GM19328 (cell line): ENCODE data around the gene SLC22A16.
"Not testable (repeated sequence)": the region's sequence is repeated elsewhere in the genome, so short reads cannot be mapped to it uniquely, and the experiment has no call there.

Experiments
- ATAC-seq: cut with Tn5 transposase; IDR thresholded peaks from one replicate; pipeline ENCODE4 v1.9.1; 2021; ENCODE audit warnings: mild to moderate bottlenecking, moderate library complexity; ENCODE audit not compliant: unreplicated experiment

SLC22A16 gene

DNA sequence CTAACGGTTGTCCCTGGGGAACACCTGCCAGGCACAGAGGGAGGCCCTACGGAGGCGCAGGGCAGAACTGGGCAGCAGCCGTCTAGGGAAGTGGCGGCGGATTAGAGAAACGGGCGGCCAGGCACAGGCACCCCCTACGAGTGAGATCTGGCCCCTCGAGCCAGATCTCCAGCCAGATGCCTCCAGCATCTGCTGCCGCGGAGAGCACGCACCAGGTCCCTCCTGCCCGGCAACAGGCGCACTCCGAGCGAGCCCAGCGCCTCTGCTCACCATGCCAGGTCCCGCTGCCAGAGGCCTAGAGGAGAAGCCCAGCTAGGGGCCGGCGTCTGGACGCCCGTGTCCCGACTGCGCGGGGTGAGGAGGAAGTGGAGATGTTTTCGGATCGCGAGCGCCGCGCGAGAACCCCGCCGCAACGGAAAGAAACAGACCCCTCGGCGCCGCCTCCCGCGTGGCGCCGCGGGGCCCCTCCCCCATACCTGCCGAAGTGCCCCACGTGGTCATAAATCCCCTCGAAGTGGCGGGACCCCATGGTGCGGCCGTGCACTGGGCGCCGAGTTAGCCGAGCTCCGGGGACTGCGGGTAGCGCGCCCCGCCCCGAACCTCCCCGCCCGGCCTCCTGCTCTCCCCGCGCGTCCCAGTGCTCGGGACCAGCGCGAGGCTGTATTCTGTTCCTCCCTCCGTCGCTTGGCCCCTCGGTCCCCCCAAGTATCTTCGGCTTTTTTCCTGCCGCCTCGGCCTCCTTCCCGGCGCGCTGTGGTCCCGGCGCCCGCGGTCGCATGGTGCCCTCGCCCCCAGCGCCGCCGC is at the start of gene SLC22A16:
TSS of gene SLC22A16 (minus strand) at position 568 of the 804 bp plus-strand sequence. CDS start at position 529, 39 bp downstream.
- no peak for ATAC-seq

DNA sequence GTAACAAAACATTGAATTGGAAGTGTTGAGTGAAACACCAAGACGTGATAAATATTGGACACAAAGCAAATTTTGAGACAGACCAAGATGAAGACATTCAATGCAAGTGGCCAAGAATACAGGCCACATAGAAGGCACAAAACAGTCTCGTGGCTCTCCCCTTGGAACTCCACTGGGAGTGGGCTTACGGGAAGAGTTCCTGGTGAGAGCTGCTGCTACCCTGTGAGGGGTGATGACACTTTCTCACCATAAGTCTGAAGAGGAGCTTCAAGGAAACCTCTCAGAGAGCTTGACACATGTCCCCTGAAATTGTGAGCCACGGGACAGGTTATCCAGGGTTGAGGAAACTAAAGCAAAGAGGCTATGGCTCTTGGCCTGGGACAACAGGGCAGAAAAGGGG is 48.6 kb upstream of the SLC22A16 start:
- ATAC-seq = no peak

DNA sequence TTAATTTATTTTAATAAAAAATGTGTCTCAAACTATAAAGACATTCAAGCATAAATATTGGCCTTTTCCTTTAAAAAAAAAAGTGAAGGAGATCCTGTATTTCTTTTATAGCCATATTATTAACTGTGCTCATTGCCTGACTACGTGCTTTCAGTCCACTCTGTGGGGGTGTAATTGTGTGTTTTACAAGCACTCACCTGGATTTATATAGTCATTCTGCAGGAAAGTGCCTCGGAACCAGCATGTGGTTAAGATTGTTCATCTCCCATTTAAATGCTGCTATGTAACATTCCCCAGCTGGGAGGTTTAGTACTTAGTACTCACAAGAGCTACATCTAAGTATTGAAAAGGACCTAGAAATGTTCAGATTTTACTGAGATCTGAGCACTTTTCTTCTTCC is 47.9 kb upstream of the SLC22A16 start:
- no peak for ATAC-seq

- ATAC-seq = no peak
Observed at GRCh38 chr6:110523451-110524021, 47.1 kb upstream of the SLC22A16 start.

GRCh38 chr6:110522427-110522826 is 46.0 kb upstream of the SLC22A16 start:
- no peak for ATAC-seq

DNA sequence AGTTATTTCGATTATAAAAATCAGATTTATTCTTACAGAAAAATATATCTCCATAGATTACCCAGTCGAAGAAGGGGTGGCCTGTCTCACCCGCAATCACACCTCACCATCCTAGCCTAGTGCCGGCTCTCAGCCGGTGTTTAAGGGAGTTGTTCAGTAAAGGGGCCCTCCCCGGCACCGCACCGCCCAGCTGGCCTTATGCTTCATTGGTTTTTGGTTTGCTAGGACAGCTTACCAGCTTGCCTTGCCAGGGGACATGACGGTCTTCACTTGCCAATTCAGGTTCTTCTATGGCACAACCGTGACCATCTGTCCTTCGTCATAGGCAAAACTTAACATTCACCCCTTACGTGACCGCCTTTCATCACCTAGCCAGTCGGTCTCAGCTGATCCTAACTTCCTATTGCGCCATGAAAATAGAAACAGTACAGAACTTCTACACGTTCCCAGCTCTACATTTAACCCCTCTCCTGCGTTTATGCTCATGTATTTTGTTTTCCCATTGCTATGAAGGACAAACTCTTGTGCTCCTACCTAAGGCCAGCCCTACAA is 44.7 kb upstream of the SLC22A16 start:
- no peak for ATAC-seq

GRCh38 chr6:110520209-110520965 is 44.0 kb upstream of the SLC22A16 start:
- ATAC-seq = no peak

DNA sequence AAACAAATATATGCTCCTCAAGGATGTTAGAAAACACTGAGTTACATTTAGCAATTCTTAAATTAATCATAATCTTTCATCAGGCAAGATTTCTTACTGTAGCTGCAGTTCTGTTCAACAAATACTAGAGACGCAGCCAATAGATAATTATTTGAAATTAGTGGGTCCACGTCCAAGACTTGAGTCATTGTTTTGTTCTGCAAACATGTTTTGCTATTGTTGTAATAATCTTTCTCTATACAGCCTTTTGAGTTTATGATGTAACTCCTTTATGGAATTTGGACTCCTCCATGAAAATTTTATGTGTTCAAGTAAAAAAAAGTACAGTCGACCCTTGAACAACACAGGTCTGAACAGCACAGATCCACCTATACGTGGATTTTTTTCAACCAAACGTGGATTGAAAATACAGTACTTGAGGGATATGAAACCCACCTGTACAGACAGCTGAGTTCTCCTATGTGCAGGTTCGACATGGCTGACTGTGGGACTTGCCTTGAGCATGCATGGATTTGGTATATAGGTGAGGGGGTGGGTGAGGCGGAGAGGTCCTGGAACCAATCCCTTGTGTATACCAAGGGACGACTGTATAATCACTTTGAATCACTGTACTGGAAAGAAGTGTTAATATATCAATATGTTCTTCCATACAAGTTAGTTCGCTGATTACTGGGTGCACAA is 41.3 kb upstream of the SLC22A16 start:
- no peak for ATAC-seq

- ATAC-seq = no peak
Observed at GRCh38 chr6:110517034-110517433, 40.6 kb upstream of the SLC22A16 start.

DNA sequence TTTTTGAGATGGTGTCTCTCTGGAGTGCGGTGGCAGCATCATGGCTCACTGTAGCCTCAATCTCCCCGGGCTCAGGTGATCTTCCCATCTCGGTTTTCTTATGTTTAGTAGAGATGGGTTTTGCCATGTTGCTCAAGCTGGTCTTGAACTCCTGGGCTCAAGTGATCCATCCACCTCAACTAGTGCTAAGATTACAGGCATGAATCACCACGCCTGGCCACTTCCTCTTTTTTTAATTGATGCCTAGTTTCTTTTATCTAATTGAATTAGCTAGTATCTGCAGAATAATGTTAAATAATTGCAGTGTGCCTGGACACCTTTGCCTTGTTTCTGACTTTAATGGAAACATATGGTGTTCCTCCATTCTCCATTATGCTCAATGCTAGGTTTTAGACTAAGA is 38.4 kb upstream of the SLC22A16 start:
- ATAC-seq = no peak

DNA sequence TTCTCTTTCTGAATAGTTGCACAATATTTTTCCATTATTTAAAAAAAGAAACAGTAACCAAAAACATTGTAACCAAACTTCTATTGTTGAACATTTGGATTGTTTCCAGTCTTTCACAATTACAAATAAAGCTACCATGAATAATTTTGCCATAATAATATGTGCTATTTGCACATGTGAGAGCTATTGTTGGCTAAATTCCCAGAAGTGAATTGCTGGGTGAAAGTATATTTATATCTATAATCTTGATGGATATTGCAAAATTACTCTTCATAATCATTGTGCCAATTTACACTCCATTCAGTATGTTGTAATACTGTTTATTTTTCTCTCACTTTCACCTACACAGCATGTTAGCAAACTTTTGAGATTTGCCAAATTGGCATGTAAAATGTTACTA is 36.6 kb upstream of the SLC22A16 start:
- no peak for ATAC-seq

DNA sequence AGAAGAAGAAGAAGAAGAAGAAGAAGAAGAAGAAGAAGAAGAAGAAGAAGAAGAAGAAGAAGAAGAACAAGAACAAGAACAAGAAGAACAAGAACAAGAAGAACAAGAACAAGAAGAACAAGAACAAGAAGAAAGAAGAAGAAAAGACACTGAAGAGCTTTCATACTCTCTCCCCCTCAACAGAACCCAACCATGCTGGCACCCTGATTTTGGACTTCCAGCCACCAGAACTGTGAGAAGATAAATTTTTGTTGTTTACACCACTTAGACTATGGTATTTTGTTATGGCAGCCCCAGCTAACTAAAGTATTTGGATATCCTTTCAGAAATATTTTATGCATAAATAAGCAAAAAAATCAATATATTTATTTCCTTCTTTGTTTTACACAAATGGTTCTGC is 36.1 kb upstream of the SLC22A16 start:
- not testable (repeated sequence) for ATAC-seq

DNA sequence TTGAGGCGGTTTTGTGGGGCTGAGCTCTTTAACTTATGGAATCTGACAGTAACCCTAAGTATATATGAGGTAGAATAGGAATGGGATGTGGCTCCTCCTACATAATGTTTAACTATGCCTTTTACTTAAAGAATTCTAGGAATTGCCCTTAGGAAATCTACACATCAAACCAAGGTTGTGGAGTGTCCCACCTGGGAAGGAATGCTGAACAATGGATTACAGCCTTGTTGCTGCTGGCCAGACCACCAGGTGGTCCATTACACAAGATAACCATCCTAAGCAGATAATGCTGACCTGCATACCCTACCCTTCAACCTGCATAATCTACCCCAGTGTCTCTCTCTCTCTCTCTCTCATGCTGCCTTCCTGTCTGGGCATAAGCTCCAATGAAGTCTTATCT is 35.0 kb upstream of the SLC22A16 start:
- ATAC-seq = no peak

DNA sequence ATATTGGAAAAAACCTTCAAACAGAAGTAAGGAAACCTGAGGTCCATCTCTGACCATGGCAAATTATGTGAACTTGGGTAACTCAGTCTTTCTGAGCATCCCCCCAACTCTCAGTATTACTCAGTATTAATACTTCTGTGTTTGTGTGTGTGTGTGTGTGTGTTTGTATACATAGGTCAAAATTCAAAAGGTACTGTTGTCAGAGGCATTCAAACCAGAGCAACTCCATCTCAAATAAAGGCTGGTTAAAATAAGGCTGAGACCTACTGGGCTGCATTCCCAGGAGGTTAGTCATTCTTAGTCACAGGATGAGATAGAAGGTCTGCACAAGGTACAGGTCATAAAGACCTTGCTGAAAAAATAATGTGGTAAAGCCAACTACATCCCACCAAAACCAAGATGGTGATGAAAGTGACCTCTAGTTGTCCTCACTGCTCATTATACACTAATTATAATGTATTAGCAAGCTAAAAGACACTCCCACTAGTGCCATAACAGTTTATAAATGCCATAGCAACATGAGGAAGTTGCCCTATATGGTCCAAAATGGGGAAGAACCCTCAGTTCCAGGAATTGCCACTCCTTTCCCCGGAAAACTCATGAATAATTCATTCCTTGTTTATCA is 33.3 kb upstream of the SLC22A16 start:
- ATAC-seq = no peak

GRCh38 chr6:110504891-110505290 is 28.5 kb upstream of the SLC22A16 start:
- ATAC-seq = not testable (repeated sequence)

GRCh38 chr6:110495949-110496348 is 19.5 kb upstream of the SLC22A16 start:
- no peak for ATAC-seq

DNA sequence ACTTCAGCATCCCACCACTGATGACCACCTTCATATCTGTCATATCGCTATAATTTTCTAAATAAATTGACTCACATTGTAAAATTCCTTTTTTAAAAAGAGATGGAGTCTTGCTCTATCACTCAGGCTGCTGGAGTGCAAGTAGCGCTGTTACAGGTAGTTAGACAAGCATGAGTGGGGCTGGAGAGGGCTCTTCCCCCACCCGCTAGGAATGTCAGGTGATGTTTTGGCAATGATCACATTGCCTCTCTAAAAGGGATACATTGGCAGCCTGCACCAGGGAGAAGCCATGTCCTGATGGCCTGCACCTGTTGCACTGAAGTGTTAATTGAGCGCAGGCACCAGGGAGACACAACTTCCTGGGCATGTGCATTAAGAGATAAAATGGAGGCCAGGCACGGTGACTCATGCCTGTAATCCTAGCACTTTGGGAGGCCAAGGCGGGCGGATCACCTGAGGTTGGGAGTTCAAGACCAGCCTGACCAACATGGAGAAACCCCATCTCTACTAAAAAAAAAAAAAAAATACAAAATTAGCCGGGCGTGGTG is 16.9 kb upstream of the SLC22A16 start:
- ATAC-seq = no peak

DNA sequence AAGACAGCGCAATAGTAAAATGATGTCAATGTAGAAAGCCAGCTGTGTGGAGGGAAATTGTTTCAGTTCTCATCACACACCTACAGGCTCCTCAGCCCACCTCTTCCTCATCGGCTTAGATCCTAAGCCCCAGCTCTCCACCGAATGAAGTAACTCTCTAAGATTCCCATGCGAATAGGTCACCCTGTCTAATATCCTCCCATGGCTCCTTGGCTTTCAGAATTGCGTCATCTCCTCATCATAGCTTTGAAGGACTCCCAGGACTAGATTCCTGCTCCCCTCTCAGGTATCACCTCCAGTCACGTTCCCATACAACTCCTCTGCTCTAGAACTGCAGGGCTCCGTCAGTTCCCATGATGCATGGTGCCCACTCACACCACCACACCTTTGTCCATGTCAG is 16.2 kb upstream of the SLC22A16 start:
- ATAC-seq = no peak

GRCh38 chr6:110491644-110492317 is 15.4 kb upstream of the SLC22A16 start:
- no peak for ATAC-seq

GRCh38 chr6:110491299-110491643 is 14.9 kb upstream of the SLC22A16 start:
- ATAC-seq = no peak
